Lower lobe of right lung (tissue), 2 donors: ENCODE measurements around the gene CTNNA3. TPM values are rescaled to one million over a fixed set of nuclear protein-coding genes. Genes with fewer than 3 reads are reported as not detected.

ENCODE experiments used
- ATAC-seq, 2 donors: fragments of 200-7000 bp; cut with Tn5 transposase; one replicate each; pipeline ENCODE4 v1.9.1; 2020 to 2022; ENCODE audit warnings: mild to moderate bottlenecking in 2 of 2, moderate library complexity in 2 of 2
- DNase-seq: peaks from one replicate; pipeline ENCODE4 v3.0.0-alpha.2; 2020
- H3K27ac ChIP-seq: fragments of 200-600 bp; one replicate; pipeline ENCODE4 v1.8.0; 2022
- H3K27me3 ChIP-seq: fragments of 200-600 bp; one replicate; pipeline ENCODE4 v1.8.0; 2022; ENCODE audit warnings: low read depth
- H3K36me3 ChIP-seq: fragments of 200-600 bp; one replicate; pipeline ENCODE4 v1.8.0; 2022; ENCODE audit warnings: mild to moderate bottlenecking
- H3K4me1 ChIP-seq: fragments of 200-600 bp; one replicate; pipeline ENCODE4 v1.8.0; 2022
- H3K4me3 ChIP-seq: fragments of 200-600 bp; one replicate; pipeline ENCODE4 v1.8.0; 2022; ENCODE audit warnings: mild to moderate bottlenecking
- H3K9me3 ChIP-seq: fragments of 200-600 bp; one replicate; pipeline ENCODE4 v1.8.0; 2022
- intact Hi-C: fragments of 100-400 bp; cut with DNase I; formaldehyde crosslinking; loops from one replicate; pipeline ENCODE4 v1.11.0; 2022
- total RNA-seq: library from RNA; stranded (reverse); fragmentation: NEBNext Ultra II Directional; extraction: Animal tissue kit (Norgen Biotek cat#: 25700); gene quantifications from one replicate; pipeline ENCODE4 v1.2.1, GENCODE V29; 2021
- TF ChIP-seq, protein P1 (sequence below): fragments of 200-600 bp; IDR thresholded peaks from one replicate; pipeline ENCODE4 v1.8.0; 2022; ENCODE audit warnings: antibody characterized with exemption, mild to moderate bottlenecking
- donor health status: DM: no; HTN: yes; CAD: no; lungs with severe emphysema.

The CTNNA3 gene
- total RNA-seq, 1 donor from 2014 or later = not detected

DNA sequence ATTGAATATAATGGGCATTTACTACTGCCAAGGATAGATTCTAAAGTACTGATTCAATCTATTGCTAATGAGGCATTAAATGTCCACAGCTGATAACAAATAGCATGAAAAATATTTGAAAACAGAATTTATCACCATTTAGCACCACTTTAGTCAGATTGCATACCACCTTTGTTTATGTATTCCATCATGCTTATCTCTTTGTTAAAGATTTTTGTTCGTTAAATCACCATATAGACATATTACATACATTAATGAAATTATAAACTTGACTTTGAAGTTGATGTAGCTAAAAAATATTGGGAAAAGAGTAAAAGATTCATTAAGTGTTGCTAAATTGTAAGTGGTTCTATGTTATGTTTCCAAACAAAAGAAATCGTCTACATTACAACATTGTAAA lies 1022.9 kb downstream of the CTNNA3 start:
- H3K27me3 ChIP-seq = no peaks in the 10 kb centered on the region
- H3K9me3 ChIP-seq = no peaks in the 10 kb centered on the region
- no peak for DNase-seq
- H3K4me1 ChIP-seq = no peaks in the 10 kb centered on the region
- H3K36me3 ChIP-seq = no peaks in the 10 kb centered on the region
- TF ChIP-seq, protein P1, sequence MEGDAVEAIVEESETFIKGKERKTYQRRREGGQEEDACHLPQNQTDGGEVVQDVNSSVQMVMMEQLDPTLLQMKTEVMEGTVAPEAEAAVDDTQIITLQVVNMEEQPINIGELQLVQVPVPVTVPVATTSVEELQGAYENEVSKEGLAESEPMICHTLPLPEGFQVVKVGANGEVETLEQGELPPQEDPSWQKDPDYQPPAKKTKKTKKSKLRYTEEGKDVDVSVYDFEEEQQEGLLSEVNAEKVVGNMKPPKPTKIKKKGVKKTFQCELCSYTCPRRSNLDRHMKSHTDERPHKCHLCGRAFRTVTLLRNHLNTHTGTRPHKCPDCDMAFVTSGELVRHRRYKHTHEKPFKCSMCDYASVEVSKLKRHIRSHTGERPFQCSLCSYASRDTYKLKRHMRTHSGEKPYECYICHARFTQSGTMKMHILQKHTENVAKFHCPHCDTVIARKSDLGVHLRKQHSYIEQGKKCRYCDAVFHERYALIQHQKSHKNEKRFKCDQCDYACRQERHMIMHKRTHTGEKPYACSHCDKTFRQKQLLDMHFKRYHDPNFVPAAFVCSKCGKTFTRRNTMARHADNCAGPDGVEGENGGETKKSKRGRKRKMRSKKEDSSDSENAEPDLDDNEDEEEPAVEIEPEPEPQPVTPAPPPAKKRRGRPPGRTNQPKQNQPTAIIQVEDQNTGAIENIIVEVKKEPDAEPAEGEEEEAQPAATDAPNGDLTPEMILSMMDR = no peak
- no peak overlapping the region for H3K4me3 ChIP-seq
- intact Hi-C loops = no loop called here
- no peak overlapping the region for H3K27ac ChIP-seq
- no peak for ATAC-seq

DNA sequence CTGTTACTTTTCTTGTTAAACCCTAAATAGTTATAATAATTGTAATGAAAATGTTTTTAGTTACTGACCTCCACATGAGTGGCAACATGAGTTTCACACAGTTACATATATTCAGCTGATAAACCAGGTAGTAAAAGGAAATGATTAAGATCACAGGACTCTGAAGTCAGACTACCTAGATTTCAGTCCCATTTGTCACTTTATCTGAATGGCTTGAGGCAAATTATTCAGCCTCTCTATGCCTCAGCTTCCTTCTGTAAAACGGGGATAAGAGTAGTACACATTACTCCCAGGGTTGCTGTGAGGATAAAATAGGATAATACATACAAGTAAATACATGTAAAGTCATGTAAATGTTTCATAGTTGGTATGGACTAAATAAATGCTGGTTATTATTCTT lies 1024.4 kb downstream of the CTNNA3 start:
- TF ChIP-seq, protein P1 = no peak
- ATAC-seq (no peak), DNase-seq (no peak)
- intact Hi-C loops = no loop called here
- Histone ChIP-seq H3K4me3 (no peak overlapping the region), H3K9me3 (no peaks in the 10 kb centered on the region), H3K27me3 (no peaks in the 10 kb centered on the region), H3K27ac (no peak overlapping the region), H3K36me3 (no peaks in the 10 kb centered on the region), H3K4me1 (no peaks in the 10 kb centered on the region)

DNA sequence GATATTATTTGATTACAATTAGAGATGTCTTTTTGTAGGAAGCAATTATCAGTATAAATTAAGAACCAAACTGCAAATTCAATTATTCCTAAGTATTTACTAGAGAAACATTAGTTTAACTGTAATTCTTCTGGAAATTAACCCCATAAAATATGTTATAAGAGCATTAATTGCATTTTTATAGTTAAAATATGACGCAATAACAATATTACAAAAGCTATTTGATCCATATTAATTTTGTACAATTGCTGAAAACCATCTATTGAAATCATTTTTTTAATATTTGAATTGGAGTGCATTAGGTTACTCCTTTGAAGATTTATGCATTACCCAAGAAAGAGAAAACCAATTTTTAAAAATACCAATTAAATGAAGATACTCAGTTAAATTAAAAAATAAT lies 1024.9 kb downstream of the CTNNA3 start:
- Histone ChIP-seq H3K36me3 (no peaks in the 10 kb centered on the region), H3K9me3 (no peaks in the 10 kb centered on the region), H3K4me3 (no peak overlapping the region), H3K27ac (no peak overlapping the region), H3K27me3 (no peaks in the 10 kb centered on the region), H3K4me1 (no peaks in the 10 kb centered on the region)
- no peak for DNase-seq
- no peak for ATAC-seq
- TF ChIP-seq, protein P1 = no peak
- intact Hi-C loops = no loop called here

DNA sequence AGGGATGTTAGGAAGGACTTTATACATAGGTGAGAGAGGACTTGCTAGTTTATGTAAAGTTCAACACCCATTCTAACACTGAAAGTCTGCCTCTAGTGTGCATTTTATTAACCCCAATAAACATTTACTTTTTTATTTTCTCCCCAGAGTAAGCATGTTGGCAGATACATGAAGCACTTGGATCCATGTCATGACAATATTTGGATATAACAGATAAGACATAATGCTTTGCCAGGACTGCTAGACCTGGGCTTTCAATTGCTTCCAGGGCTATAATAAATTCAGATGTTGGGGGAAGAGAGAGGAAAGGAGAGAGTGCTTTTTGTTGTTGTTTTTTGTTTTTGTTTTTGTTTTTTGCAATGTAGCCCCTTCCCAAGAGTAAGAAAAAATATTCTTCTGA lies 1039.5 kb downstream of the CTNNA3 start:
- H3K4me1 ChIP-seq = no peaks in the 10 kb centered on the region
- no peak overlapping the region for H3K27ac ChIP-seq
- no peak for ATAC-seq
- no peaks in the 10 kb centered on the region for H3K27me3 ChIP-seq
- intact Hi-C loops = no loop called here
- H3K9me3 ChIP-seq = peaks cover 10% of the 10 kb centered on the region
- TF ChIP-seq, protein P1 = no peak
- DNase-seq = no peak
- no peaks in the 10 kb centered on the region for H3K36me3 ChIP-seq
- H3K4me3 ChIP-seq = no peak overlapping the region

DNA sequence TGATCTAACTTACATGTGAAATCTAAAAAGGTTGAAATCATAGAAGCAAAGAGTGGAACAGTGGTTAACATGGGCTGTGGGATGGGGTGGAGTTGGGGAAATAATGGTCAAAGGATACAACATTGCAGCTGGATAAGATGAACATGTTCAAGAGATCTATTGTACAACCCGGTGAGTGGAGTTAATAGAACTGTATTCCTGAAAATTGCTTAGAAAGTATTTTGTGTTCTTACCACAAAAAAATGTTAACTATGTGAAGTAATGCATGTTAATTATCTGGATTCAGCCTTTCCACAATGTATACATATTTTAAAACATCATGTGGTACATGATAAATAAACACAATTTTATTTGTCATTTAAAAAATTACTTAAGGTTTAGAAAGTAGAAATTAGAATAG lies 1041.1 kb downstream of the CTNNA3 start:
- DNase-seq (no peak), ATAC-seq (no peak)
- TF ChIP-seq, protein P1 = no peak
- no peak overlapping the region for H3K4me3 ChIP-seq
- H3K27me3 ChIP-seq = no peaks in the 10 kb centered on the region
- no peaks in the 10 kb centered on the region for H3K4me1 ChIP-seq
- intact Hi-C loops = no loop called here
- no peaks in the 10 kb centered on the region for H3K36me3 ChIP-seq
- H3K27ac ChIP-seq = no peak overlapping the region
- peaks cover 10% of the 10 kb centered on the region for H3K9me3 ChIP-seq
